Stimulated activated naive CD8-positive, alpha-beta T cell treated with anti-CD3 and anti-CD28 coated beads, Interleukin-15, Interleukin-2, amounts not matched to agents 100 U/mL and 50 U/mL, for 24 hours (primary cell): ENCODE measurements around the gene PLAGL1.
A peak's percentile ranks its signal among the peaks of the same experiment; 100 is the strongest.
"Not testable (repeated sequence)": the region's sequence is repeated elsewhere in the genome, so short reads cannot be mapped to it uniquely, and the experiment has no call there.

Source experiments
- ATAC-seq: fragments of 150-1000 bp; cut with Tn5 transposase; one replicate; pipeline ENCODE4 v1.10.0; 2021
- DNase-seq: peaks from one replicate; pipeline ENCODE4 v3.0.0; 2021

The PLAGL1 gene

GRCh38 chr6:143939364-143939763 is 68.7 kb downstream of the PLAGL1 start:
- DNase-seq: no peak
- ATAC-seq: no peak

GRCh38 chr6:143937668-143937970 is 70.4 kb downstream of the PLAGL1 start:
- no peak for DNase-seq
- ATAC-seq: no peak

- DNase-seq (no peak), ATAC-seq (no peak)
Observed at GRCh38 chr6:143936778-143937667, 71.0 kb downstream of the PLAGL1 start.

GRCh38 chr6:143936347-143936746 is 71.7 kb downstream of the PLAGL1 start:
- DNase-seq (no peak), ATAC-seq (no peak)

- DNase-seq: no peak
- ATAC-seq: no peak
Observed at GRCh38 chr6:143934867-143935266, 73.2 kb downstream of the PLAGL1 start.

- ATAC-seq (no peak), DNase-seq (no peak)
Observed at GRCh38 chr6:143934331-143934730, 73.7 kb downstream of the PLAGL1 start.

- DNase-seq (no peak), ATAC-seq (no peak)
Observed at GRCh38 chr6:143929975-143930374, 78.1 kb downstream of the PLAGL1 start.

- DNase-seq (no peak), ATAC-seq (no peak)
Observed at GRCh38 chr6:143928853-143929252, 79.2 kb downstream of the PLAGL1 start.

GRCh38 chr6:143917026-143917425 is 91.0 kb downstream of the PLAGL1 start:
- not testable (repeated sequence) for ATAC-seq, DNase-seq

- DNase-seq: no peak
- no peak for ATAC-seq
Observed at GRCh38 chr6:143912671-143913070, 95.4 kb downstream of the PLAGL1 start.

GRCh38 chr6:143911028-143911427 is 97.0 kb downstream of the PLAGL1 start:
- ATAC-seq: no peak

GRCh38 chr6:143902827-143903226 is 105.2 kb downstream of the PLAGL1 start:
- DNase-seq (no peak), ATAC-seq (no peak)

More at GRCh38 chr6:143911028-143911427, 97.0 kb downstream of the PLAGL1 start:
- DNase-seq: no peak

GRCh38 chr6:143901885-143902750 is 105.9 kb downstream of the PLAGL1 start:
- ATAC-seq (peak; percentile 71), DNase-seq (no peak)

- DNase-seq: no peak
Observed at GRCh38 chr6:143900358-143900757, 107.7 kb downstream of the PLAGL1 start.

GRCh38 chr6:143896126-143896860 is 111.8 kb downstream of the PLAGL1 start:
- DNase-seq: no peak
- no peak for ATAC-seq

More at GRCh38 chr6:143900358-143900757, 107.7 kb downstream of the PLAGL1 start:
- no peak for ATAC-seq

GRCh38 chr6:143894655-143895054 is 113.4 kb downstream of the PLAGL1 start:
- ATAC-seq: no peak
- DNase-seq: no peak
